Measurements from ENCODE around the gene COL4A3.
"Not testable (repeated sequence)": the region's sequence is repeated elsewhere in the genome, so short reads cannot be mapped to it uniquely, and the experiment has no call there.

Gene COL4A3

GRCh38 chr2:227152093-227152766, 12.2 kb upstream of the COL4A3 start:
- Histone ChIP-seq H3K36me3 (no peaks in the 10 kb centered on the region), H3K4me3 (no peak overlapping the region), H4K20me1 (no peaks in the 10 kb centered on the region), H3K9ac (no peak overlapping the region), H3K4me2 (peak overlapping the region in 1 of 11 experiments; percentile 30; a peak in 1 of 22 replicates), H3K9me3 (replicated peaks in 1 of 11) (peaks cover 5 to 17% (median 9%) of the 10 kb centered on the region in 11 experiments; a peak in 15 of 22 replicates), H3K27me3 (no peaks in the 10 kb centered on the region), H3K4me1 (peaks cover 0 to 10% (median 0%) of the 10 kb centered on the region in 10 experiments; a peak in 2 of 20 replicates), H3K27ac (no peak overlapping the region)
- TF ChIP-seq Cebpa-rat (IDR thresholded peaks at IDR 0.05), result no peak

GRCh38 chr2:227153307-227153706, 11.1 kb upstream of the COL4A3 start:
- Histone ChIP-seq H3K4me2 (no peak overlapping the region), H3K9ac (no peak overlapping the region), H3K36me3 (no peaks in the 10 kb centered on the region), H3K9me3 (replicated peaks in 1 of 11) (peaks cover 1 to 14% (median 5%) of the 10 kb centered on the region in 11 experiments; a peak in 15 of 22 replicates), H3K27me3 (no peaks in the 10 kb centered on the region), H3K27ac (no peak overlapping the region), H4K20me1 (no peaks in the 10 kb centered on the region), H3K4me1 (peaks cover 0 to 10% (median 0%) of the 10 kb centered on the region in 10 experiments; a peak in 2 of 20 replicates), H3K4me3 (no peak overlapping the region)
- no peak for TF ChIP-seq Cebpa-rat (IDR thresholded peaks at IDR 0.05)

- no peak overlapping the region for H3K4me3 ChIP-seq
- no peaks in the 10 kb centered on the region for H3K27me3 ChIP-seq
- TF ChIP-seq Cebpa-rat (IDR thresholded peaks at IDR 0.05), result no peak
Observed at GRCh38 chr2:227153758-227154486, 10.5 kb upstream of the COL4A3 start.

GRCh38 chr2:227154986-227155774, 9.2 kb upstream of the COL4A3 start:
- Histone ChIP-seq H3K4me3 (no peak overlapping the region), H3K36me3 (no peaks in the 10 kb centered on the region), H3K4me1 (peaks cover 0 to 10% (median 0%) of the 10 kb centered on the region in 10 experiments; a peak in 2 of 20 replicates), H3K9ac (no peak overlapping the region), H3K27ac (no peak overlapping the region), H3K4me2 (no peak overlapping the region), H4K20me1 (no peaks in the 10 kb centered on the region), H3K9me3 (replicated peaks in 1 of 11) (peaks cover 0 to 15% (median 0%) of the 10 kb centered on the region in 11 experiments; a peak in 5 of 22 replicates), H3K27me3 (no peaks in the 10 kb centered on the region)
- TF ChIP-seq Cebpa-rat (IDR thresholded peaks at IDR 0.05), result no peak

More at GRCh38 chr2:227153758-227154486, 10.5 kb upstream of the COL4A3 start:
- peaks cover 0 to 13% (median under 1%) of the 10 kb centered on the region in 11 experiments; a peak in 10 of 22 replicates for H3K9me3 ChIP-seq (replicated peaks in 1 of 11)
- H3K36me3 ChIP-seq, result no peaks in the 10 kb centered on the region
- H3K4me1 ChIP-seq, result peaks cover 0 to 10% (median 0%) of the 10 kb centered on the region in 10 experiments; a peak in 2 of 20 replicates
- H3K9ac ChIP-seq, result no peak overlapping the region
- H3K4me2 ChIP-seq, result no peak overlapping the region
- H3K27ac ChIP-seq, result no peak overlapping the region
- no peaks in the 10 kb centered on the region for H4K20me1 ChIP-seq

GRCh38 chr2:227160164-227160563, 4.3 kb upstream of the COL4A3 start:
- peaks cover 28 to 38% (median 33%) of the 10 kb centered on the region in 11 experiments for H3K27me3 ChIP-seq
- H3K4me2 ChIP-seq, result no peak overlapping the region
- H3K27ac ChIP-seq, result no peak overlapping the region
- no peak for TF ChIP-seq Cebpa-rat (IDR thresholded peaks at IDR 0.05)
- no peak overlapping the region for H3K4me3 ChIP-seq
- peaks cover 0 to 14% (median 9%) of the 10 kb centered on the region in 10 experiments; a peak in 15 of 20 replicates for H3K4me1 ChIP-seq
- no peak overlapping the region for H3K9ac ChIP-seq
- peaks cover 4 to 16% (median 12%) of the 10 kb centered on the region in 11 experiments; a peak in 15 of 22 replicates for H3K9me3 ChIP-seq (replicated peaks in 1 of 11)
- H4K20me1 ChIP-seq, result no peaks in the 10 kb centered on the region
- no peaks in the 10 kb centered on the region for H3K36me3 ChIP-seq

- Histone ChIP-seq H3K27ac (no peak overlapping the region), H3K4me1 (peaks cover 0 to 15% (median 10%) of the 10 kb centered on the region in 10 experiments; a peak in 15 of 20 replicates), H4K20me1 (no peaks in the 10 kb centered on the region), H3K27me3 (peaks cover 29 to 49% (median 35%) of the 10 kb centered on the region in 11 experiments), H3K9me3 (replicated peaks in 1 of 11) (peaks cover 4 to 16% (median 13%) of the 10 kb centered on the region in 11 experiments; a peak in 16 of 22 replicates), H3K36me3 (no peaks in the 10 kb centered on the region), H3K9ac (no peak overlapping the region), H3K4me3 (no peak overlapping the region), H3K4me2 (no peak overlapping the region)
- TF ChIP-seq Cebpa-rat (IDR thresholded peaks at IDR 0.05), result no peak
Observed at GRCh38 chr2:227161947-227162346, 2.5 kb upstream of the COL4A3 start.

- Histone ChIP-seq H3K4me3 (peak overlapping the region; percentile 39 to 69 (median 56); a peak in 17 of 20 replicates), H3K36me3 (no peaks in the 10 kb centered on the region), H3K9ac (no peak overlapping the region), H3K9me3 (replicated peaks in 1 of 11) (peaks cover 4 to 18% (median 14%) of the 10 kb centered on the region in 11 experiments; a peak in 16 of 22 replicates), H3K4me2 (peak overlapping the region; percentile 83 to 93 (median 89)), H3K4me1 (peaks cover 0 to 15% (median 10%) of the 10 kb centered on the region in 10 experiments; a peak in 15 of 20 replicates), H3K27ac (no peak overlapping the region), H4K20me1 (no peaks in the 10 kb centered on the region), H3K27me3 (peaks cover 29 to 49% (median 35%) of the 10 kb centered on the region in 11 experiments)
- TF ChIP-seq Cebpa-rat (IDR thresholded peaks at IDR 0.05), result no peak
Observed at GRCh38 chr2:227163485-227163997, 883 bp upstream of the COL4A3 start.

- no peaks in the 10 kb centered on the region for H4K20me1 ChIP-seq
- peak overlapping the region in 1 of 11 experiments; percentile 44; a peak in 1 of 22 replicates for H3K9ac ChIP-seq
- peaks cover 29 to 49% (median 35%) of the 10 kb centered on the region in 11 experiments for H3K27me3 ChIP-seq
- no peaks in the 10 kb centered on the region for H3K36me3 ChIP-seq
- TF ChIP-seq Cebpa-rat (IDR thresholded peaks at IDR 0.05), result no peak
- H3K4me1 ChIP-seq, result peaks cover 0 to 15% (median 10%) of the 10 kb centered on the region in 10 experiments; a peak in 15 of 20 replicates
- peaks cover 4 to 18% (median 11%) of the 10 kb centered on the region in 11 experiments; a peak in 16 of 22 replicates for H3K9me3 ChIP-seq (replicated peaks in 1 of 11)
- H3K4me3 ChIP-seq, result peak overlapping the region; percentile 39 to 69 (median 56)
- peak overlapping the region; percentile 83 to 93 (median 89) for H3K4me2 ChIP-seq
- no peak overlapping the region for H3K27ac ChIP-seq
Observed at GRCh38 chr2:227164763-227165291, 403 bp downstream of the COL4A3 start.

- not testable (repeated sequence) for H3K9me3 ChIP-seq (replicated peaks in 1 of 11); H3K4me2 ChIP-seq; H3K4me1 ChIP-seq; H3K4me3 ChIP-seq; H4K20me1 ChIP-seq; H3K27ac ChIP-seq; H3K9ac ChIP-seq; H3K27me3 ChIP-seq; H3K36me3 ChIP-seq
Observed at GRCh38 chr2:227171779-227172178, 7.4 kb downstream of the COL4A3 start.
